GM21526 (cell line): ENCODE measurements around the gene LRMDA.

Experiments used
- ATAC-seq: cut with Tn5 transposase; IDR thresholded peaks from one replicate; pipeline ENCODE4 v1.9.1; 2021; ENCODE audit warnings: moderate library complexity; ENCODE audit not compliant: unreplicated experiment, low FRiP score

Gene LRMDA

DNA sequence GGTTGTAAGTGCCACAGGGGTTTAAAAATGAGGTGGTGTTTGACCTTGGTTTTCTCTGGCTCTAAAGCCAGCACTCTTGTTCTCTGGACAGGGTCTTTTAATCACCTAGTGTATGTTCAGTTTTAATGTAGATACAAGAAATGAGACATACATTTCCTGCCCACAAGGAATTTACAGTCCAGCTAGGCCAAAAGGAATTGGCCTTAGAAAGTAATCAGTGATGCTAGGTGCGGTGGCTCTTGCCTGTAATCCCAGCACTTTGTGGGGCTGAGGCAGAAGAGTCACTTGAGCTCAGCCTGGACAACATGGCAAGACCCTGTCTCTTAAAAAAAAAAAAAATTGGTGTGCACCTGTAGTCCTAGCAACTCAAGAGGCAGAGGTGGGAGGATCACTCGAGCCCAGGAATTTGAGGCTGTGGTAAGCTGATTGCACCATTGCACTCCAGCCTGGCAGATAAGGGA is 100.2 kb downstream of the LRMDA start:
- ATAC-seq, result no peak

DNA sequence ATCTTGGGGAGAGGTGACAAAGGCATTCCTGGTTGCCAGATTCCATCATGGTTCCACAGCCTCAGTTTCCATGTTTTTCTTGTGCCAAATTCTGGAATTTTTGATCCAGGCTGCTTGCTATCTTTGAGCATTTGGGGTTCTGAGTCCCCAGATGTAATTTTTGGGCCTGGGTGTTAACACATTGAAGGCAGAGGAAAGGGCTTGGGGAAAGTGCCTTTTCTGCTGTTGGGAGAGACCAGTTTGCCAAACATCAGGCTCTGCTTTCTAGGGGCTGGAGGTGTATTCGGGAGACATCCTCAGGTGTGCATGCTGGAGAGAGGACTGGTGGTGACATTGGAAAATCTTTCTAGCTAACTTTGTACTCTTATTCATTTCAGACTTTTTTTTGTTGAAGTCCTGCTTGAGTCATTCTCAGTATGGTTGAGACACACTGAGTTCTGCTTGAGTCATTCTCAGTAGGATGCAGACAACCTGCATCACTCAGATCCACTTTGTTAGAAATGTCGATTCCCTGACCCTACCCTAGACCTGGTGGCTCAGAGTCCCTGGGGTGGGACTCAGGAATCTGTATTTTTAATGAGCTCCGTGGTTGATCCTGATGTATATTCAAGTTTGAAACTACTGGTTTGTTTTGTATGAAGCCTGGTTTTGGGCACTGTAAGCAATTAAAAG is 101.0 kb downstream of the LRMDA start:
- no peak for ATAC-seq

DNA sequence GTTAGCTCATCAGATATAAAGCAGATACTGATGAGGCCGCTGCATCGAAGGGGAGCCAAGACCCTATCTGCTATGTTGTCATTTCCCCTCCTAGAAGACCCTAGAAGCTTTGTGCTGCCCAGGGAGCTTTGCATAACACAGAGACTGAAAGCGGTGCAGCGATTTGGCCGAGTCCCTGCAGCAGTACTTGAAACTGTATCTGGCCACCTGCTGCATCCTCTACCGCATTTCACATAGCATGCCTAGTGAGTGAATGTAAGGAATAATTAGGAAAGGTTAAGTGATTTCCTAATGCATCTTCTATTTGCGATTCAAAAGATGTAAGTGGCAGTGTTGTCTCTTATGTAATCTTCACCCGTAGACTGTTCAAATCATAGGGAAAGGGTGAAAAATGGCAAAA is 106.7 kb downstream of the LRMDA start:
- no peak for ATAC-seq

DNA sequence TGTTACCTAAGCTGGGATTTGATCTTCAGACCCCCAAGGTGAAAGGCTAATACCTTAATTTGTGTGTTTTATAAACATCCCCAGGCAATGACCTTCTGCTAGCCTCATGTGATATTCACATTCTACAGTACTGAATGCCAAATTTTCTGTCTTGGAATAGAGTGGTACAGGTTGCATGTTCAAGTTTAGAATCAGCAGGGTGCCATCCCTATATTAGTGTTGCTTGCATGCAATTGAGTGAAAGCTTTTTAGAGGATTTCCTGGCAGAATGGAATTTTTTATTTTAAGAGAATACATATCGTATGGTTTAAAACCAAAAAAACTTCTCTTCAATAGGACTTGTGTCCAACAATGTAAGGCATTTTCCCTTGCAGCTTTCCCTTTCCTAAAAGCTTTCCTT is 107.3 kb downstream of the LRMDA start:
- ATAC-seq, result no peak

DNA sequence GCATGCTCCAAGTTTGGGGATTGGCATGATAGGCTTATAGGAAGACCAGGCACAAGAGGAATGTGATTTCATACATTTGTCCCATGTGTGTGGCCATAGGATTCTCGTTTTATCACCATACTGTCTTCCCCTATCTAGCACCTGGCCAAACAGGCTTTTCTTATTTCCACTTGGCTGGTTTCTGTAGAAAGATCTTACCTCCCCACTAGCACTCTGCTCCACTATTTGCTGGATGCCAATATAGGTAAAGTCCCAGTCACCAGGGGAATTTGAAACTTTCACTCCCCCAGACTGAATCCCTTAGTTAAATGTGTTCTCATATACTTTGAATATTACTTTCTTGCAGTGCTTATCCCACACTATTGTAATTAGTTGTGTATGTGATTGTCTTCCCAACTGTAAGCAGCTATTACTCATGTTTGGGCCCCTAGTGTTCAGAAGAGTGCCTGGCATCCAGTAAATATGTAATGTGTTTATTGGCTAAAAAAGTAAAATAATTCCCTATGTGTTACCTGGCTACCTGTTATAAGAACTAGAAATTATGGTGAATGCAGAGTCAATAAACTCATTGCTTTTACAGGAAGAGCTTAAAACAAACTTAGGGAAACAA is 109.0 kb downstream of the LRMDA start:
- ATAC-seq, result no peak

DNA sequence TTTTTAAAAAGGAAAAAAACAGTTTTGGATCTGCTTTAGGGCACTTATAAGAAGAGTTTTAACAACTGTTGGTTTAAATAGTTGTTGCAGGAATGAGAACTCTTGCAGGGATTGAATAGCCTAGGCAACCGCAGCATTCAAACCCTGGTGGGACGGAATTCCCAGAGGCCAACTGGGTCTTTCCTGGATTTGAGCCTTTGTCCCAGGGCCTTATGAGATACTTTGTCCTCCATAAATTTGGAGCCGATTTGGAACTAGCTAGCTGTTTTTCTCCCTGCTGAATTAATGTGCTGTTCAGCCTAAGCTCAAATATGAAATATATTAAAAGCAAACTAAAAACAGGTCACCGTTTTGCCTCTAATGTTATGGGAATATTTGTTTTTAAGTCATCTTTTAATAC is 109.6 kb downstream of the LRMDA start:
- no peak for ATAC-seq

DNA sequence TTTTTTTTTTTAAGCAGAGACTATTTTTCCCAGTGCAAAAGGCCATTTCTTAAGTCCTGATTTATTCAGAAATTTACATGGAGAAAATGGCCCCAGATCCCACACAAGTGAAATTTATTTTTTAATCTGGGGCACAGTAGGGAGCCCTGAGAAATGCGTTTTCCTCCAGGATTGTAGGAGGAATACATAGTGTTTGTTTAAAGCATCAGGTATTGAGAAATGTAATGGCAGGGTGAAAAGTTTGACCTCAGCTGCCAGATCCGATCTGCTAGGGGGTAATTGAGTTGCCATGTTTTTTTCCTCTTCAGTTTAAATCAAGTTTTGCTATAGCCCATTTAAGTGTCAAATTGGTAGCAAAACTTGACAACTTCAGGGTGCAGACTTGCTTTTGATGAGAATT is 110.0 kb downstream of the LRMDA start:
- ATAC-seq, result no peak

DNA sequence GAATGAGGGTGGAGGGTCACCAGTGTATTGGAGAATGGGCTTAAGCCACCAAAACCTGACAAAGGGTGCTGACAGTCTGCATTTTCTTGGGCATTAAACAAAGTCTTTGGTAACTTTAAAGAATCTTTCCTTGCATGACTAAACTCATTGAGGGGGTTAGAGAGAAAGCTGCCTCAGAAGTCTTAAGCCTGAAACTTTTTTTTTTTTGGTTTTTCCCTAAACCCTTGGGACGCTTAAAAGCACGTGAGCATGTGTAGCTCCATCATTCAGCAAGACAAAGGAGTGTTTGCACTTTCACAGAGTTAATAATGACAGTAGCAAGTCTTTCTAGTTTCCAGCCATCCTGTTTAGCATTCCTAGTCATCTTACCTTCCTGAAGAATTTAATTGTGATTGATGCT is 110.7 kb downstream of the LRMDA start:
- ATAC-seq, result no peak

DNA sequence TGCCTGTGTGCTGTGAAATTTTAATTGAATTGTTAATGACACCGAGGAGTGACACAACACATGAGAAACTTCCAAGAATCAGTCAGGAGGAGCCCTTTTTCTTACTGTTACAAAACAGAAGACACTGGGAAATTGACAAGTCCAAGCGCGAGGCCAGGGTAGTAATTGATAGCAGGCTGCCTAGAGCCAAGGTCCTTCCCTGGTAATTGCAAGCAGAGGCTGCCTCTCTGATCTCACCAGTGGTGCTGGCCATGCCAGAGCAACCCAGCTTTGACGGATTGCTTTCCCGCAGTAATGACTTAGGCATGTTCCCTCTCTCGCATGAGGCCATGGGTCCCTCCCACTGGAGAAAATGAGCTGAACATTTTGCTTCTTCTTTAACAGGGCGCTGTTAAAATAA is 111.5 kb downstream of the LRMDA start:
- no peak for ATAC-seq

DNA sequence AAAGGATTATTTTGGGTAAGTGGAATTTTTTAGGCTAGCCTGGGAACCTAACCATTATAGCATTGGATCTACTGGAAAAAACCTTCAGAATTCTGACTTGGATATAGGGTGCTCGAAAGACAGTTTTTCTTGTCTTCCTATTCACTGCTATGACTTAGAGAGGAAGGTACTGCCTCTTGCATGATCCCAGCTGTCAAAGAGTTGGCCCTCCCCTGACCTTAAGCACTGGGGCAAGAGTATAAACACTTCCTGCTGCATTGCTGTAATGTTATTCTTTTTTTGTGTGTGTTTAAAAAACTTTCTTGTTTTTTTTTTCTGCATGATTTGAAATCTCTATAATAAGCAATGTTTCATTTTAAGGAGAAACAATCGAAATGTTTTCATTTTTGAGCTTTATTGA is 113.0 kb downstream of the LRMDA start:
- no peak for ATAC-seq

DNA sequence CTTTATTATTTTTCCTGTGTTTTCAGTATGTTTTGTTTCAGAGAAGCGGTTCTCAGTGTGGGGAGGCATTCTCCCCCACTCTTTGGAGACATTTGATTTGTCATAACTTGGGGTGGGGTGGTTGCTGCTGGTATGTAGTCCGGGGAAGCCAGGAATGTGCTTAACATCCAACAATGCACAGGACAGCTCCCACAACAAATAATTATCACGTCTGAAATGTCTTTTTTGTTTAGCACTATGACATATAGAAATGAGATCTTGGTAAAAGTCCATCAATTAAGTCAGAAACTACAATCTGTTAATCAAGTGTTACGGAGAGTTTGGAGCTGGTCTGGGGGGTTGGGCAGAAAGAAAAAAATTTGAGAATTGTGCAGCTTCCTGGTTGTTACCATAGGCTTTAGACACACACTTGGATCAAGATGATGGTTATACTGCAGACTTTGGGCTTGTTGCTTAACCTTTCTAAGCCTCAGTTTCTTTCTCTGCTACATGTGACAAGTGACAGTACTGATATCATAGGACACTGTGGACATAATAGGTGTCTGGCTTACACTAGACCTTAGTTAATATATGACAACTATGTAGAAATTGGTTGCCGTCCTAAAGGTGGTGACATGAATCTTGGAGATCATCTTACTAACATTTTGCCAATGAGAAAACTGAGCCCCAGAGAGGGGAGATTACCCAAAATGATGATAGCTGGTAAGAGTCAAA is 113.7 kb downstream of the LRMDA start:
- no peak for ATAC-seq

DNA sequence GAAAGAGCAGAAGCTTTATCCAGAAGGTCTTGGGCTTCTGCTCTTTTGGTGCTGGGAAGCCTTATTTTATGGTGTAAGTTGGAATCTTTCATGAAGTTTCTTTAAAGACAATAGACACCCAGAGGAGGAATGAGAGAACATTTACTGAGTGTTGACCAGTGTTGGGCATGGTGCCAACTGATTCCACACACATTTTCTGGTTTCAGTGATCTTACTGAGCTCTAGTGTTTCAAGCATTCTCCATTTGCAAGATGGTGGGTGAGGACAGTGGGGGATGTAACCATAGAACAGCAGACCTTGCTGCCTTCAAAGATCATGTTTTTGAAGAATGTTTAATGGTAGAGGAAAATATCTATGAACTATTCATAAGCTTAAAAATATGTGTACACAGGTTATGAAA is 114.6 kb downstream of the LRMDA start:
- no peak for ATAC-seq

DNA sequence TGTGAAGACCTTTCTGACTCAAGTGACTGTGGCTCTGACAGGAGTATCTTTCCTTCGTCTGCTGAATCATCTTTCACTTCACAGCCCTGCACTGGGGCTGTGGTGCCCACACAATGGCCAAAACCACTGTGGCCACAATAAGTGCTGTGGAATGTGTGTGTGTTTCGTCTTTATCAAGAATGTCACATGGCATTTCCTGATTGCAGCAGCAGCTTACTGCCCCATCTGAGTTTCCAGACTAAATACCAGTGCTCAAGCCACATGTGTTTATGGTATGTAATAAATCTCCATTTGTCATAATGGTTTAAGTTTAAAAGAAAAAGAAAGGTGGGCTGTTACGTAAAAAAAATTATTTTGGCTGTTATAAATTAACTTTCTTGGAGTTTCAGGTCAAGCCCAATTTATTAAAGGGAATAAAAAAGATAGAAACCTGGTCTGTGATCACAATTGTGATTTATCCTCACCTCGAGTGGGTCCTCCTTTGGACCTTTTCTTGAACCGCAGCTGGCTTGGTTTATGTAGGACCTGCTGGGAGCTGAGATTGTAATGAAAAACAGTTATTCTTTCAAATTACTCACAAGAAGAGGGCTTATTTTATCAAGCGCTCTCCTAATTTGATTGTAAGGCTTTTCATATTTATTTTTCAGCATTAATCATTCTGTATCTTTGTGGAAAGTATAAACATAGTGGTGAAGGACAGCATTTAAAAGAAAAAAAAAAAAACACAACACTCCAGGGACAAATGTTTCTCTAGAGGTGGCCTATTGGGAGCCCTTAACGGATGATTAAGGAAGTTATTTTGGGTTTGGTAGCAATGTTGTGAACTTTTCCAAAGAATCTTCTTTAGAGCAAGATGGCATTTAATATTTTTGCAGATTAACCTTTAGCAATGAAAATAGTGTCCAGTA is 116.2 kb downstream of the LRMDA start:
- ATAC-seq, result no peak

DNA sequence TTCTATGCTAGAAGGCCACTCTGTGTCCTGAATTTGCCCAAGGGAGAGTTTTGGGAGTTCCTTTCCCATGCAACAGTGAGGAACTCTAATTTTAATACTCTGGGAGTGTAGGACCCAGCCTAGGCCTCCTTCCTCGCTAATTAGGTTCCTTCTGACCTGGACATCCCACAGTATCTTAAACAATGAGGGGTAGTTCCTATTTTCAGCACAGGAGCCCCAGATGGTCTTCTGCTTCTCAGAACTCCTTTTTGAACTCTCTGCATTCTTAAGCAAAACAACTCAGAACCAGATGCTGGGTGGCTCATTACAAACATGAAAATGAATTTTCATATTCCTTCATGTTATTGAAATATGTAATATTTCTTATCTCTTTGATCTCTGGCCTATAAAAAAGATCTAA is 116.9 kb downstream of the LRMDA start:
- no peak for ATAC-seq

DNA sequence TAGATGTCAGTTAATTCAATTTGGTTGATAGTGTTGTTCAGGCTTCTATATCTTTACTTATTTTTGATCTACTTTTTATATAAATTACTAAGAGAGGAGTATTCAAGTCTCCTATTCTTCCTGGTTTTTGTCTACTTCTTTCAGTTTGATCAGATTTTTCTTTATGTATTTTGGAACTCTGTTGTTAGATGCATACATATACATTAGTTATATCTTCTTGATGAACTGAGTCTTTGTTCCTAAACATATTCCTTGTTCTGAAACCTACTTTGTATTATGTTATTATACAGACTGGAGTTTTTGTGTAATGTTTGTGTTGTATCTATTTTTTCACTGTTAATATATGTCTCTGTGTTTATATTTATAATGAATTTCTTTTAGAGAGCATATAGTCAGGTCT is 118.8 kb downstream of the LRMDA start:
- no peak for ATAC-seq

DNA sequence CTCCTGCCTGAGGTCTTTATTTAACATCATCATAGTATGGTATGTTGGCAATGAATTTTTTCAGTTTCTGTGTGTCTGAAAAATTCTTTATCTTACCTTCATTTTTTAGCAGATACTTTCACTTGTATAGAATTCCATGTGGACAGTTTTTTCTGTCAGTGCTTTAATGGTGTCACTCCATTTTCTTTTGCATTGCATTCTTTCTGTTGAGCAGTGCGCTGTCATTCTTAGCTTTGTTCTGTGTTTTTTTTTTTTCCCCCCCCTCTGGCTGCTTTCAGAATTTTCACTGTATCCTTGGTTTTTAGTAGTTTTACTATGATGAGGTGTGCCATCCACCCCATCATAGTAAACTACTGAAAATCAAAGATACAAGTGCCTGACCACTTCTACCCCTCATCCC is 120.7 kb downstream of the LRMDA start:
- no peak for ATAC-seq

DNA sequence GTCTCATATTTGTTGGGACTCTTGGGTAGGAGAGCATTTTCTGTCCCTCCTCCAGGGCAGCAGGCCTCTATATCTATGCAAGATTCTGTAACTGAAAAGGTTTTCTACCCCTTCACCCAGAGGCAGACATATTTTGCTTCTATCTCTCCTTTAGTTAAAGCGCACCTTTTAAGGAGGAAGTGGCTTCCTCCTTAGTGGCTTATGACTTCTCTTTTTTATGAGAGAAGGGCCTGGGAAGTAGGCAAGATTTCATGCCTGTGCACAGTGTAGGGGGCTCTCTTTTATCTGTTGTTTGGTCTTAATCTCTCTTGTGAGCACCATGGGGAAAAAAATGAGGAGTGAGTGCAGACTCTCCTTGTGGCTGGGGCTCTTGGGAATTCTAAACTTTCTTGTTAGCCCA is 122.1 kb downstream of the LRMDA start:
- ATAC-seq, result no peak

DNA sequence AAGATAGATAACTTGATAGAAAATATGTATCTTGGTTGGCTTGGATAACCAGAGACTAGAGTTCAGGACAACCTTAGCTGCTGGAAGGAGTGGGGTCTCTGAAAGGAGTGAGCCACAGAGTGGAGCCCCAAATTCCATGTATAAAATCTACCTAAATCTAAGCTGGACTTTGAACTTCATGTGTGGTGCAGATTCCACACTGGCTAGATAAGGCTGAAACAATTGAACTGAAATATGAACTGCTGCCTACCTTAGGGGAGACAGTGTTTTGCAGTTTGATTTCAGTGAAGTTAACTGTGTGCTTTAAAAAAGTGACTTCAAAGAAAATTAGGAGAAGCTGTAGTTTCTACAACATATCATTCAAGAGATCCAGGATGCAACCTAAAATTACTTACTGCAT is 123.9 kb downstream of the LRMDA start:
- no peak for ATAC-seq

DNA sequence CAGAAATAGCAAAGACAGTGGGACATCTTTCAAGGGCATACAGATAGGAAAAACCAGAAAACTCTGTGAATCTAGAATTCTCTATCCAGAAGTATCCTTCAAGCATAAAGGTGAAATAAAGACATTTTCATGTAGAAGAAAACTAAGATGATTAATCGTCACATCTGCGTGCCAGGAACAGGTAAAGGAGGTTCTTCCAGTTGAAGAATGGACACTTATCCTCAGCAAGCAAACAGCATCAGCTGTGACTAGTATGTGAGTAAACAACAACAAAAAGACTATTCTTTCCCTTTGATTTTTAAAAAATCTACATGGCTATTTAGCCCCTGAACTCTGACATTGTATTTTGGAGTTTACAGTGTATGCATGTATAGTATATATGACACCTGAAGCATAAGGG is 124.9 kb downstream of the LRMDA start:
- no peak for ATAC-seq

DNA sequence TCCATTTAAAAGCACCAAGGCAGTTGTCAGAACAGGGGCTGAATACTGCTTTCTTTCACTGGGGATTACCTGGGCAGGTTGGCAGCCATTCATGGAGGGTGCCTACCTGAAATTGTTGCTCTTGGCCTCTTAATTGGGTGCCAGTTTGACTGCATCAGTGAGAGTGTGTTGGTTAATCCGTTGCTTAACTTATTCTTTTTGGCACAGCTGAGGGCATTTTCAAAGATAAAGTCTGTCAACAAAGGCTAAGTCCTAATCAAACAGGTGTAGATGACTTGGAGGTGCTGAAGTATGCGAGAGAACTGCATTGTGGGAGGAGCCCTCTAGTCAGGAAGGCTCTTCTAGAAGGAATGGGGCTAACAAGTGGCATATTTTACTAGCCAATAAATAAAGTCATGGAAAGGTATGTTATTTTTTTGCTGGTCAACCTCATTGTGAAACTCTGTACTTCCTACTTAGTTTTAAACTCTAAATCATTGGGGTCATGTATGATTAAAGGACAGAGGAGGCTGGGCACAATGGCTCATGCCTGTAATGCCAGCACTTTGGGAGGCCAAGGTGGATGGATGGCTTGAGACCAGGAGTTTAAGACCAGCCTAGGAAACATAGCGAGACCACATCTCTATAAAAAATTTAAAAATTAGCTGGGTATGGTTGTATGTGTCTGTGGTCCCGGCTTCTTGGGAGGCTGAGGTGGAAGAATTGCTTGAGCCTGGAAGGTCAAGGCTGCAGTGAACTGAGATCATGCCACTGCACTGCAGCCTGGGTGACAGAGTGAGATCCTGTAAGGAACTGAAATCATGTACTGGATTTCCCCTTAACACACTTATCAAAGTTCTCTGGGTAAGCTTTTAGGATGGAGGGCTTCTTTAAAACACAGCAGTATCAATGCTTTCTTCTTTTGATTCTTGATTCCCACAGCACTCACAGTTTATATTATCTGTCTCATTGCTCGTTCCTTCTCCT is 134.1 kb downstream of the LRMDA start:
- no peak for ATAC-seq
